Measurements from ENCODE around the gene C3orf20. TPM values are rescaled to one million over a fixed set of nuclear protein-coding genes. Genes with fewer than 3 reads are reported as not detected.

Gene C3orf20
- total RNA-seq (2022): 0.15 TPM in 1 of 2 replicates, not detected in the other
- Bru-seq, nascent RNA: percentile 35 among the genes with signal in this experiment
- percentile 72 among the genes with signal in this experiment for BruChase-seq, experiment 1, labeled RNA remaining after a 6-hour chase
- BruChase-seq, experiment 2, labeled RNA remaining after a 2-hour chase: percentile 49 among the genes with signal in this experiment
- long read RNA-seq: 0 reads

DNA sequence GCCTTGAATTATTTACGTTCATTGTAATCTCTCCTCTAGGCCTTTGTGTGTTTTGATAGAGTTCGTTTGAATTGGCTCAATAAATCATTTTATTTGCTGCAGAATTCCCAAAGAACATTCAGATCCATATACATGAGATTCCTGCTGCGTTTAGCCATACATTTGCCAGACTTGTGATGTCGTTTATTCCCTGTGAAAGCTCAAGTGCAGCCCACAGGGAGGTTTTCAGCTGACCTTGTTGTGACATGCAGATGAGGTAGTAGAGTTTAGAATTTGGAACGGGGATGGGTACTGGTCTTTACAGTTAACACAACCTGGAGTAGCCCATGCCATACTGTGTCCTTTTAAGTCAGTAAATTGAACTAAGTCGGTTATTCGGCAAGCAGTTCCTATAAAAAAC lies at the start of gene C3orf20:
TSS of gene C3orf20 (plus strand) at position 301 of the 400 bp plus-strand sequence. CDS start 7,573 bp downstream, outside the sequence.
- no peaks in the 10 kb centered on the region for H3K27me3 Mint-ChIP-seq (ENCODE audit: insufficient read depth, unreplicated experiment)
- no peaks in the 10 kb centered on the region for H3K4me1 Mint-ChIP-seq (ENCODE audit: insufficient read depth, unreplicated experiment)
- TF ChIP-seq, protein P1, sequence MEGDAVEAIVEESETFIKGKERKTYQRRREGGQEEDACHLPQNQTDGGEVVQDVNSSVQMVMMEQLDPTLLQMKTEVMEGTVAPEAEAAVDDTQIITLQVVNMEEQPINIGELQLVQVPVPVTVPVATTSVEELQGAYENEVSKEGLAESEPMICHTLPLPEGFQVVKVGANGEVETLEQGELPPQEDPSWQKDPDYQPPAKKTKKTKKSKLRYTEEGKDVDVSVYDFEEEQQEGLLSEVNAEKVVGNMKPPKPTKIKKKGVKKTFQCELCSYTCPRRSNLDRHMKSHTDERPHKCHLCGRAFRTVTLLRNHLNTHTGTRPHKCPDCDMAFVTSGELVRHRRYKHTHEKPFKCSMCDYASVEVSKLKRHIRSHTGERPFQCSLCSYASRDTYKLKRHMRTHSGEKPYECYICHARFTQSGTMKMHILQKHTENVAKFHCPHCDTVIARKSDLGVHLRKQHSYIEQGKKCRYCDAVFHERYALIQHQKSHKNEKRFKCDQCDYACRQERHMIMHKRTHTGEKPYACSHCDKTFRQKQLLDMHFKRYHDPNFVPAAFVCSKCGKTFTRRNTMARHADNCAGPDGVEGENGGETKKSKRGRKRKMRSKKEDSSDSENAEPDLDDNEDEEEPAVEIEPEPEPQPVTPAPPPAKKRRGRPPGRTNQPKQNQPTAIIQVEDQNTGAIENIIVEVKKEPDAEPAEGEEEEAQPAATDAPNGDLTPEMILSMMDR (IDR thresholded peaks at IDR 0.05; ENCODE audit: unreplicated experiment): no peak
- H3K4me3 Mint-ChIP-seq (ENCODE audit: unreplicated experiment): no peak within 1 kb of the TSS
- intact Hi-C loops (cut with micrococcal nuclease): no loop called here
- POLR2A ChIA-PET: interaction anchor here (0.6 to 1.6 kb wide), 5 partner anchors 24 to 390 kb away, joined by 3 to 5 read pairs (median 4); partner anchors contain the start of genes CCDC174 and MRPS25
- DNase-seq (ENCODE audit: unreplicated experiment): no peak
- H3K9me3 Mint-ChIP-seq (ENCODE audit: unreplicated experiment): no peaks in the 10 kb centered on the region
- peaks cover 38% of the 10 kb centered on the region for H3K36me3 Mint-ChIP-seq (ENCODE audit: insufficient read depth, unreplicated experiment)
- CTCF ChIA-PET: interaction anchor here (0.6 to 7.7 kb wide), 6 partner anchors 23 to 291 kb away, joined by 3 to 94 read pairs (median 3); partner anchors contain the start of gene CCDC174
- BruUV-seq (replicated peaks): TSS peak; percentile 1
- no peak within 1 kb of the TSS for H3K27ac Mint-ChIP-seq (ENCODE audit: low read depth, unreplicated experiment)

DNA sequence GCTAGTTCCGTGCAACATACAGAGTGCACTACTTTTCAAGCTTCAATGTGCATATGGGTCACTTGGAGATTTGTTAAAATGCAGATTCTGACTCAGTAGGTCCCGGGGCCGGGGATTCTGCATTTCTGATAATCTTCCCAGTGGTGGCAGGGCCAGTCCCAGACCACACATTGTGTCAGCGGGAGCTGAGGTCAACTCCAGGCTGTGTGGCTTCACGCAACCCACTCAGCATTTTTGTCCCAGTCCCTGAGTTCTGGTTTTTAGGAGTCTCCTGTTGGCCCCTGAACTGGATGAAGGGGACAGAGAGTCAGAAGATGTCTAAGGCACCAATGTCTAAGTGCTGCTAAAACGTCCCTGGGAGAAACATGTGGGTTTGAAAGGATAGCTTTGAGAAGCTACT lies 49.5 kb upstream of the C3orf20 start:
- intact Hi-C loops (cut with micrococcal nuclease): no loop called here
- TF ChIP-seq, protein P1 (IDR thresholded peaks at IDR 0.05; ENCODE audit: unreplicated experiment): no peak
- Mint-ChIP-seq H3K27ac (ENCODE audit: low read depth, unreplicated experiment) (no peak overlapping the region), H3K36me3 (ENCODE audit: insufficient read depth, unreplicated experiment) (no peaks in the 10 kb centered on the region), H3K27me3 (ENCODE audit: insufficient read depth, unreplicated experiment) (peaks cover 13% of the 10 kb centered on the region), H3K4me1 (ENCODE audit: insufficient read depth, unreplicated experiment) (no peaks in the 10 kb centered on the region), H3K4me3 (ENCODE audit: unreplicated experiment) (no peak overlapping the region), H3K9me3 (ENCODE audit: unreplicated experiment) (no peaks in the 10 kb centered on the region)
- DNase-seq (ENCODE audit: unreplicated experiment): no peak
- POLR2A ChIA-PET: no interaction called here
- CTCF ChIA-PET: interaction anchor here (1.0 kb wide), 1 partner anchor 116 kb away, joined by 4 read pairs; no protein-coding TSS in a partner anchor
- BruUV-seq (replicated peaks): no TSS peak

DNA sequence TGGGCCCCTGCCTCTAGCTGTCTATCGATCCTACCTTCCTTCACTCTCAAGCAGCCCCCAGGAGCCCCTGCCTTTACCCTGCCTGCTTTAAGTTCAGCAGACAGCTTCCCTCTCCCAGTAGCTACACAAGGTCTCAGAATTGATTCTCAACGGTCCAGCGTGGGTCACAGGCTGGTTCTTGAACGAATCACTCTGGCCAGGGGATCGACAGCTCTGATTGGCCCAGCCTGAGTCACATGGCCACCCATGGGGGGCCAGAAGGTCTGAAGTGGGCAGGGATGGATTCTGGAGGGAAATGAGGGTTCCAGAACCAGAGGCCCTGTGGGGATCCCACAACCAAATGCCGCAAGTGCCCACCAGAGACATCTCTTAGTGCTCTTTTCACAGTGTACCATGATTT lies 47.1 kb upstream of the C3orf20 start:
- TF ChIP-seq, protein P1 (IDR thresholded peaks at IDR 0.05; ENCODE audit: unreplicated experiment): no peak

DNA sequence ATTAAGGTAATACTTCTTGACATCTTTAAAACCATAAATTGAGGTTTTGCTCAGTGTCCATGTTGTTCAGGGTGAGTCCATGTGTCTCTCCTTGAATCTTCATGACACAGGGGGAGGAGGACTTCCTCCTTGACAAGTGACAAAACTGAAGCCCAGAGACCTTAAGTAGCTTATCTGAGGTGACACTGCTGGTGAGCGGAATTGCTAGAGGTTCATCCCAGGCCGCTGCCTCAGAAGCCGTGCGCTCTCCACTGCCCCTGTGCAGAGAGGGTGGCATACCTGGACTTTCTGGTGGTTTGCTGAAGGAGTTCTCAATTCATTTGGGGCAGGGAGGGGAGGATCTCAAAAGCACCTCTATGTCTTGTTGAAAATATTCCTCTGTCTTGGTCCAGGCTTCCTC lies 46.5 kb upstream of the C3orf20 start:
- Mint-ChIP-seq H3K27ac (ENCODE audit: low read depth, unreplicated experiment) (no peak overlapping the region), H3K4me3 (ENCODE audit: unreplicated experiment) (no peak overlapping the region), H3K36me3 (ENCODE audit: insufficient read depth, unreplicated experiment) (no peaks in the 10 kb centered on the region), H3K4me1 (ENCODE audit: insufficient read depth, unreplicated experiment) (no peaks in the 10 kb centered on the region), H3K27me3 (ENCODE audit: insufficient read depth, unreplicated experiment) (peaks cover 4% of the 10 kb centered on the region), H3K9me3 (ENCODE audit: unreplicated experiment) (no peaks in the 10 kb centered on the region)
- DNase-seq (ENCODE audit: unreplicated experiment): no peak
- TF ChIP-seq, protein P1 (IDR thresholded peaks at IDR 0.05; ENCODE audit: unreplicated experiment): no peak
- intact Hi-C loops (cut with micrococcal nuclease): no loop called here
- POLR2A ChIA-PET: no interaction called here
- BruUV-seq (replicated peaks): no TSS peak
- CTCF ChIA-PET: no interaction called here

More for the DNA sequence above, 47.1 kb upstream of the C3orf20 start:
- H3K36me3 Mint-ChIP-seq (ENCODE audit: insufficient read depth, unreplicated experiment): no peaks in the 10 kb centered on the region
- H3K27ac Mint-ChIP-seq (ENCODE audit: low read depth, unreplicated experiment): no peak overlapping the region
- peaks cover 10% of the 10 kb centered on the region for H3K27me3 Mint-ChIP-seq (ENCODE audit: insufficient read depth, unreplicated experiment)
- POLR2A ChIA-PET: no interaction called here
- CTCF ChIA-PET: no interaction called here
- H3K4me1 Mint-ChIP-seq (ENCODE audit: insufficient read depth, unreplicated experiment): no peaks in the 10 kb centered on the region
- no peak for DNase-seq (ENCODE audit: unreplicated experiment)
- intact Hi-C loops (cut with micrococcal nuclease): no loop called here
- no TSS peak for BruUV-seq (replicated peaks)
- no peaks in the 10 kb centered on the region for H3K9me3 Mint-ChIP-seq (ENCODE audit: unreplicated experiment)
- no peak overlapping the region for H3K4me3 Mint-ChIP-seq (ENCODE audit: unreplicated experiment)

Measured in MCF 10A (cell line).